Measurements from ENCODE around the gene CYB5RL. TPM values are rescaled to one million over a fixed set of nuclear protein-coding genes. Genes with fewer than 3 reads are reported as not detected.
A peak's percentile ranks its signal among the peaks of the same experiment; 100 is the strongest.

The CYB5RL gene
- total and polyA plus RNA-seq, 2 donors from 2014 or later, result 3.9 to 8.1 TPM

DNA sequence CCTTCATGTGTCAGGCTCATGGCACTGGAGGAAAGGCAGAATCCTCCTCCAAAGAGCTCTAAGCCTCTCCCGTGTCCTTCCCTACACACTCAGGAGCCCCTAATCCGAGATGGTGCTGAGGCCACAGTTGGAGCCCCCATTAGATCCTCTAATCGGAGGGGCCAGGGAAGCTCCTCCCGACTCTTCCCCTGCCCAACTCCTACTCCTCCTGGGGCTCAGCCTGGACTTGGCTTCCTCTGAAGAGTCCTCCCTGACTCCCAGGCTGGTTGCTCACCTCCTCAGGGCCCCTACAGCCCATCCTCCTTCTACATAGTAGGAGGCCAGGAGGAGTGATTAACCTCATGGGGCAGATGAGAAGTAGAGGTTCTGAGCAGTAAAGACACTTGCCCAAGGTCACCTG lies 25.7 kb downstream of the CYB5RL start:
- Histone ChIP-seq H3K4me1 (ENCODE audit: control insufficient read depth in 2 of 3, insufficient read depth in 2 of 3, low read depth in 1 of 3, low read length in 3 of 3) (peaks cover 0 to 17% (median 13%) of the 10 kb centered on the region in 3 donors), H3K36me3 (ENCODE audit: control insufficient read depth in 2 of 3, insufficient read depth in 3 of 3, low read length in 3 of 3) (peaks cover 0 to 5% (median 0%) of the 10 kb centered on the region in 3 donors), H3K27me3 (ENCODE audit: control insufficient read depth, insufficient read depth, low read length) (no peaks in the 10 kb centered on the region), H3K4me3 (ENCODE audit: low read length in 3 of 3) (no peak overlapping the region), H3K27ac (ENCODE audit: low read depth in 2 of 2, low read length in 2 of 2) (peak overlapping the region in 1 of 2 donors; percentile 17), H3K9ac (ENCODE audit: low read length in 3 of 3) (no peak overlapping the region), H3K9me3 (ENCODE audit: control insufficient read depth in 2 of 3, insufficient read depth in 1 of 3, low read length in 3 of 3) (no peaks in the 10 kb centered on the region)
- DNase-seq (no peak), FAIRE-seq (no peak)
- intact Hi-C loops (cut with DNase I), result no loop called here
- TF ChIP-seq, protein P1, sequence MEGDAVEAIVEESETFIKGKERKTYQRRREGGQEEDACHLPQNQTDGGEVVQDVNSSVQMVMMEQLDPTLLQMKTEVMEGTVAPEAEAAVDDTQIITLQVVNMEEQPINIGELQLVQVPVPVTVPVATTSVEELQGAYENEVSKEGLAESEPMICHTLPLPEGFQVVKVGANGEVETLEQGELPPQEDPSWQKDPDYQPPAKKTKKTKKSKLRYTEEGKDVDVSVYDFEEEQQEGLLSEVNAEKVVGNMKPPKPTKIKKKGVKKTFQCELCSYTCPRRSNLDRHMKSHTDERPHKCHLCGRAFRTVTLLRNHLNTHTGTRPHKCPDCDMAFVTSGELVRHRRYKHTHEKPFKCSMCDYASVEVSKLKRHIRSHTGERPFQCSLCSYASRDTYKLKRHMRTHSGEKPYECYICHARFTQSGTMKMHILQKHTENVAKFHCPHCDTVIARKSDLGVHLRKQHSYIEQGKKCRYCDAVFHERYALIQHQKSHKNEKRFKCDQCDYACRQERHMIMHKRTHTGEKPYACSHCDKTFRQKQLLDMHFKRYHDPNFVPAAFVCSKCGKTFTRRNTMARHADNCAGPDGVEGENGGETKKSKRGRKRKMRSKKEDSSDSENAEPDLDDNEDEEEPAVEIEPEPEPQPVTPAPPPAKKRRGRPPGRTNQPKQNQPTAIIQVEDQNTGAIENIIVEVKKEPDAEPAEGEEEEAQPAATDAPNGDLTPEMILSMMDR (IDR thresholded peaks at IDR 0.05; ENCODE audit: borderline replicate concordance, extremely low read depth, insufficient read depth), result no peak

DNA sequence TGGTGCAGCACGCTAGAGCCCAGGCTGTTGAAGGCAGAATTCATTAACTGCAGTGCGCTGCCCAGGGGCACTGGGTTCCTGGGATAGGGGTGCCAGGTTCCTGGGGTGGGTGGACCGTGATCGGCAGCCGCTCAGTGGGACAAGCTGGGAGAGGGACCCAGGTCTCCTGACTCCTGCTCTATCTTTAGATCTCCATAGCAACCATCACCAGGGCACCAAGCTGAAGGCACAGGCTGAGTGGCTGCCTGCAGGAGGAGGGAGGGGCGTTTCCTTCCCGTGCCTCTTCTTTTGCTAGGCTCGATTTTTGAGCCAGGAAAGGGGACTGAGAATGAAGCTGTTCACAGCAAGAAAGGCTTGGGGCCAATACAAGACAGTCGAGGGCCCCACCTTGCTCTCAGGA lies 26.1 kb downstream of the CYB5RL start:
- FAIRE-seq (no peak), DNase-seq (peak in 1 of 5 donors; percentile 50)
- Histone ChIP-seq H3K36me3 (ENCODE audit: control insufficient read depth in 2 of 3, insufficient read depth in 3 of 3, low read length in 3 of 3) (peaks cover 0 to 2% (median 0%) of the 10 kb centered on the region in 3 donors), H3K27ac (ENCODE audit: low read depth in 2 of 2, low read length in 2 of 2) (peak overlapping the region in 1 of 2 donors; percentile 17), H3K9ac (ENCODE audit: low read length in 3 of 3) (no peak overlapping the region), H3K4me1 (ENCODE audit: control insufficient read depth in 2 of 3, insufficient read depth in 2 of 3, low read depth in 1 of 3, low read length in 3 of 3) (peaks cover 0 to 17% (median 13%) of the 10 kb centered on the region in 3 donors), H3K4me3 (ENCODE audit: low read length in 3 of 3) (no peak overlapping the region), H3K9me3 (ENCODE audit: control insufficient read depth in 2 of 3, insufficient read depth in 1 of 3, low read length in 3 of 3) (no peaks in the 10 kb centered on the region), H3K27me3 (ENCODE audit: control insufficient read depth, insufficient read depth, low read length) (no peaks in the 10 kb centered on the region)
- intact Hi-C loops (cut with DNase I), result no loop called here
- TF ChIP-seq, protein P1 (IDR thresholded peaks at IDR 0.05; ENCODE audit: borderline replicate concordance, extremely low read depth, insufficient read depth), result no peak

DNA sequence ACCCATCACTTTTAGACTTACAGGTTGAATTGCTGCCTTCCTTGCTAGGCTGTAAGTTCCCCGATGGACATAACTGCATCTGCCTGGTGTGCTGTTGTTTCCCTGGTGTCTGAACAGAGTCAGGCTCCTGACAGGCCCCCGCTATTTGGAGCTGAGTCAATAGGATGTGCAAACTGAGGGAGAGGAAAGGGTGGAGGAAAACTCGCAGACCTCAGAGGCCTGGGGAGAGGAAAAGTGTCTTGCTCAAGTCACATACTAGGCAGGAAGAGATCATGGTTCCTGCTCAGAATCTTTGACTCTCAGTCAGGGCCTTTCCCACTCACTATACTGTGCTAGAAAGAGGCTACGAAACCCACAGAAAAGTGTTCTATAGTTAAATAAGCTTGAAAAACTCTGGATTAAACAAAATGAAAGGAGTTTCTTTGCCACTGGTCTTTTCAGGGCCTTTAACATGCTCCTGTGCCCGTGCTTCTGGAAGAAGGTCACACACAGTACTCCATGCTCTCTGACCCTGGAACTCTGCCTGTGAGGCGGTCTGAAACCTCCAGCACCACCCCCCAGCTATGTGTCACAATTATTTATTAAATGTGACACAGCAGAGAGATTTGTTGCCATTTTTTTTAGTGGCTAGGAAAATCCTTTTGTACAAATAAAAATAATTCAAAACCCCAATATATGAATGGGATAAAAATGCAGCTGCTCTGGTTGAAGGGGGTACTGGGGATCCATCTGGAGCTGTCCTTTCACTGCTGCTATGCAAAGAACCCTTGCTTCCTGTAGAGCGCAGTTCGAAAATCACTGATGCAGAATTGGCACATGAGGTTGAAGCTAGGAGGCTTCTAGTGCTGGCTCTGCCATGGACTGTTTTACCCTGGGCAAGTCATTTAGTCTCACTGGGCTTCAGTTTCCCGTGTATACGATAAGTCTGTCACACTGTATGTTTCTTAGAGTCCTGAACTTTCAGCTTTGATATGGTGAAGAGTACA lies 26.9 kb downstream of the CYB5RL start:
- no peaks in the 10 kb centered on the region for H3K9me3 ChIP-seq (ENCODE audit: control insufficient read depth in 2 of 3, insufficient read depth in 1 of 3, low read length in 3 of 3)
- H3K27ac ChIP-seq (ENCODE audit: low read depth in 2 of 2, low read length in 2 of 2), result peak overlapping the region; percentile 9 to 20
- FAIRE-seq, result no peak
- no peak overlapping the region for H3K4me3 ChIP-seq (ENCODE audit: low read length in 3 of 3)
- H3K36me3 ChIP-seq (ENCODE audit: control insufficient read depth in 2 of 3, insufficient read depth in 3 of 3, low read length in 3 of 3), result peaks cover 0 to 2% (median 0%) of the 10 kb centered on the region in 3 donors
- peaks cover 0 to 17% (median 13%) of the 10 kb centered on the region in 3 donors for H3K4me1 ChIP-seq (ENCODE audit: control insufficient read depth in 2 of 3, insufficient read depth in 2 of 3, low read depth in 1 of 3, low read length in 3 of 3)
- peak overlapping the region in 1 of 3 donors; percentile 59 for H3K9ac ChIP-seq (ENCODE audit: low read length in 3 of 3)
- DNase-seq, result peak in 3 of 5 donors; percentile 19 to 63 (median 42)
- TF ChIP-seq, protein P1 (IDR thresholded peaks at IDR 0.05; ENCODE audit: borderline replicate concordance, extremely low read depth, insufficient read depth), result no peak
- intact Hi-C loops (cut with DNase I), result no loop called here
- H3K27me3 ChIP-seq (ENCODE audit: control insufficient read depth, insufficient read depth, low read length), result no peaks in the 10 kb centered on the region

Data from kidney (tissue), 14 donors.